CD14-positive monocyte (primary cell): ENCODE results near the gene CD320. TPM values are rescaled to one million over a fixed set of nuclear protein-coding genes. Genes with fewer than 3 reads are reported as not detected.
"Not testable (repeated sequence)": the region's sequence is repeated elsewhere in the genome, so short reads cannot be mapped to it uniquely, and the experiment has no call there.

ENCODE experiments used
- DNase-seq, 3 donors: peaks; one replicate each; pipeline ENCODE4 v3.0.0-alpha.2; 2011 to 2022
- H2AFZ ChIP-seq: 2 replicates; pipeline ENCODE4 v1.6.0; 2012; ENCODE audit warnings: mild to moderate bottlenecking, low read depth, low read length, inconsistent platforms; ENCODE audit not compliant: insufficient read depth, poor library complexity, severe bottlenecking
- H3K27ac ChIP-seq, 2 donors: 1 replicate in 1 of 2; 2 replicates in 1 of 2; pipeline ENCODE4 v1.5.1; 2012 to 2013; ENCODE audit warnings: low read length in 2 of 2, control low read depth in 1 of 2, inconsistent platforms in 1 of 2, low read depth in 1 of 2, mild to moderate bottlenecking in 1 of 2
- H3K27me3 ChIP-seq, 2 donors: one replicate each; pipeline versions ENCODE4 v1.6.0 to v1.6.1; 2011 to 2013; ENCODE audit warnings: low read length in 2 of 2; ENCODE audit not compliant: control insufficient read depth in 2 of 2, insufficient read depth in 2 of 2
- H3K36me3 ChIP-seq, 2 donors: replicated peaks in 1 of 2; 1 replicate in 1 of 2; 2 replicates in 1 of 2; pipeline versions ENCODE4 v1.5.1 to v1.6.1; 2012 to 2013; ENCODE audit warnings: low read length in 2 of 2, control low read depth in 1 of 2, inconsistent platforms in 1 of 2, mild to moderate bottlenecking in 1 of 2; ENCODE audit not compliant: insufficient read depth in 2 of 2, control insufficient read depth in 1 of 2
- H3K4me1 ChIP-seq, 2 donors: 1 replicate in 1 of 2; 2 replicates in 1 of 2; pipeline versions ENCODE4 v1.5.1 to v1.6.1; 2012 to 2013; ENCODE audit warnings: low read length in 2 of 2, control low read depth in 1 of 2, inconsistent platforms in 1 of 2, mild to moderate bottlenecking in 1 of 2, moderate library complexity in 1 of 2; ENCODE audit not compliant: insufficient read depth in 2 of 2, control insufficient read depth in 1 of 2
- H3K4me2 ChIP-seq: replicated peaks from 2 replicates; pipeline ENCODE3; 2012; ENCODE audit warnings: low read length, moderate library complexity, mild to moderate bottlenecking; ENCODE audit not compliant: poor library complexity, severe bottlenecking; ENCODE audit errors: extremely low read depth
- H3K4me3 ChIP-seq, 3 experiments: fragments of 200-600 bp in 1 of 3; sonication (generic) in 1 of 3; replicated peaks in 1 of 3; 1 replicate in 2 of 3; 2 replicates in 1 of 3; pipeline ENCODE4 v1.5.1; 2011 to 2013; ENCODE audit warnings: low read length in 3 of 3, mild to moderate bottlenecking in 3 of 3, control low read depth in 2 of 3, low read depth in 2 of 3, inconsistent platforms in 1 of 3, moderate library complexity in 1 of 3
- H3K79me2 ChIP-seq: 2 replicates; pipeline ENCODE4 v1.6.0; 2012; ENCODE audit warnings: mild to moderate bottlenecking, control low read depth, inconsistent platforms, low read length, moderate library complexity; ENCODE audit not compliant: insufficient read depth
- H3K9ac ChIP-seq: 2 replicates; pipeline ENCODE4 v1.6.0; 2017; ENCODE audit warnings: low read length, mild to moderate bottlenecking; ENCODE audit not compliant: insufficient read depth, poor library complexity, severe bottlenecking
- H3K9me3 ChIP-seq, 2 donors: replicated peaks in 1 of 2; 1 replicate in 1 of 2; 2 replicates in 1 of 2; pipeline versions ENCODE4 v1.5.1 to v1.6.1; 2012 to 2013; ENCODE audit warnings: low read length in 2 of 2, control low read depth in 1 of 2; ENCODE audit not compliant: control insufficient read depth in 1 of 2, insufficient read depth in 1 of 2
- H4K20me1 ChIP-seq: 2 replicates; pipeline ENCODE4 v1.6.0; 2012; ENCODE audit warnings: mild to moderate bottlenecking, low read length, control low read depth, moderate library complexity; ENCODE audit not compliant: insufficient read depth
- H3K27ac Mint-ChIP-seq, 7 donors: one replicate each; pipeline ENCODE4 v1.8.0; 2020; ENCODE audit warnings: mild to moderate bottlenecking in 7 of 7, mixed read lengths in 7 of 7, moderate library complexity in 6 of 7, inconsistent platforms in 2 of 7
- H3K27me3 Mint-ChIP-seq, 3 donors: one replicate each; pipeline ENCODE4 v1.8.0; 2021 to 2022; ENCODE audit warnings: low read depth in 3 of 3, mild to moderate bottlenecking in 3 of 3, mixed read lengths in 3 of 3, moderate library complexity in 3 of 3, inconsistent platforms in 1 of 3
- H3K36me3 Mint-ChIP-seq, 2 donors: one replicate each; pipeline ENCODE4 v1.8.0; 2020; ENCODE audit warnings: mixed read lengths in 2 of 2, inconsistent platforms in 1 of 2, mild to moderate bottlenecking in 1 of 2
- H3K4me1 Mint-ChIP-seq: one replicate; pipeline ENCODE4 v1.8.0; 2020; ENCODE audit warnings: mild to moderate bottlenecking, mixed read lengths
- H3K4me3 Mint-ChIP-seq, 2 donors: one replicate each; pipeline ENCODE4 v1.8.0; 2020; ENCODE audit warnings: mild to moderate bottlenecking in 2 of 2, mixed read lengths in 2 of 2, moderate library complexity in 1 of 2
- H3K9me3 Mint-ChIP-seq, 7 donors: one replicate each; pipeline ENCODE4 v1.8.0; 2020 to 2022; ENCODE audit warnings: mixed read lengths in 7 of 7, mild to moderate bottlenecking in 6 of 7, moderate library complexity in 6 of 7, inconsistent platforms in 2 of 7
- WGBS: methylation state at CpG from one replicate; pipeline ENCODE4 v1.1.5; 2013; ENCODE audit warnings: missing lambda C conversion rate; ENCODE audit not compliant: insufficient coverage; 5-methylcytosine and 5-hydroxymethylcytosine counted together
- intact Hi-C, 2 donors: fragments of 100-400 bp; cut with micrococcal nuclease; formaldehyde crosslinking; loops; one replicate each; pipeline versions ENCODE4 v1.15.0 to v1.15.1; 2023
- polyA plus RNA-seq, 3 donors: library from polyadenylated mRNA; depleted of rRNA in 1 of 3; unstranded in 2 of 3; stranded (reverse) in 1 of 3; fragments of 300-500 nt in 2 of 3; fragments of >200 nt in 1 of 3; fragmentation: Illumina TruSeq in 2 of 3; gene quantifications; 1 replicate in 2 of 3; 2 replicates in 1 of 3; pipeline ENCODE4 v1.2.3, GENCODE V29; 2012 to 2021
- TF ChIP-seq, protein P1 (sequence below): fragments of 200-600 bp; IDR thresholded peaks from one replicate; pipeline ENCODE4 v1.8.0; 2022; ENCODE audit warnings: antibody characterized with exemption, mild to moderate bottlenecking

Gene CD320
- polyA plus RNA-seq, 3 donors, result 0.72 to 2.5 (median 1.0) TPM

- Histone ChIP-seq H3K36me3 (no peaks in the 10 kb centered on the region), H3K4me1 (no peaks in the 10 kb centered on the region), H3K4me3 (no peak overlapping the region), H2AFZ (no peak overlapping the region), H4K20me1 (no peaks in the 10 kb centered on the region), H3K27ac (no peak overlapping the region), H3K27me3 (peaks cover 0 to 13% of the 10 kb centered on the region in 2 donors), H3K9ac (no peak overlapping the region), H3K9me3 (no peaks in the 10 kb centered on the region), H3K4me2 (no peak overlapping the region), H3K79me2 (no peaks in the 10 kb centered on the region)
- Mint-ChIP-seq H3K9me3 (peaks cover 0 to 3% (median 0%) of the 10 kb centered on the region in 7 donors), H3K4me3 (no peak overlapping the region), H3K27me3 (peaks cover 25 to 54% (median 32%) of the 10 kb centered on the region in 3 donors), H3K36me3 (peaks cover 0 to 2% of the 10 kb centered on the region in 2 donors), H3K27ac (no peak overlapping the region), H3K4me1 (peaks cover 7% of the 10 kb centered on the region)
- DNase-seq, result no peak
- TF ChIP-seq, protein P1, sequence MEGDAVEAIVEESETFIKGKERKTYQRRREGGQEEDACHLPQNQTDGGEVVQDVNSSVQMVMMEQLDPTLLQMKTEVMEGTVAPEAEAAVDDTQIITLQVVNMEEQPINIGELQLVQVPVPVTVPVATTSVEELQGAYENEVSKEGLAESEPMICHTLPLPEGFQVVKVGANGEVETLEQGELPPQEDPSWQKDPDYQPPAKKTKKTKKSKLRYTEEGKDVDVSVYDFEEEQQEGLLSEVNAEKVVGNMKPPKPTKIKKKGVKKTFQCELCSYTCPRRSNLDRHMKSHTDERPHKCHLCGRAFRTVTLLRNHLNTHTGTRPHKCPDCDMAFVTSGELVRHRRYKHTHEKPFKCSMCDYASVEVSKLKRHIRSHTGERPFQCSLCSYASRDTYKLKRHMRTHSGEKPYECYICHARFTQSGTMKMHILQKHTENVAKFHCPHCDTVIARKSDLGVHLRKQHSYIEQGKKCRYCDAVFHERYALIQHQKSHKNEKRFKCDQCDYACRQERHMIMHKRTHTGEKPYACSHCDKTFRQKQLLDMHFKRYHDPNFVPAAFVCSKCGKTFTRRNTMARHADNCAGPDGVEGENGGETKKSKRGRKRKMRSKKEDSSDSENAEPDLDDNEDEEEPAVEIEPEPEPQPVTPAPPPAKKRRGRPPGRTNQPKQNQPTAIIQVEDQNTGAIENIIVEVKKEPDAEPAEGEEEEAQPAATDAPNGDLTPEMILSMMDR, result no peak
- intact Hi-C loops, result no loop called here
- 96% methylated on average over 6 of the region's 11 CpGs for WGBS
Measured at GRCh38 chr19:8302357-8302691, 5.8 kb downstream of the CD320 start.

- H3K79me2 ChIP-seq, H3K9me3 ChIP-seq, H3K27ac Mint-ChIP-seq, H3K9ac ChIP-seq, H3K9me3 Mint-ChIP-seq, H3K4me3 Mint-ChIP-seq, H3K27me3 ChIP-seq, DNase-seq, H3K27ac ChIP-seq, H3K27me3 Mint-ChIP-seq, H3K36me3 Mint-ChIP-seq, H3K4me1 Mint-ChIP-seq, H3K4me2 ChIP-seq, H3K4me3 ChIP-seq, H4K20me1 ChIP-seq, H3K36me3 ChIP-seq, H2AFZ ChIP-seq, H3K4me1 ChIP-seq, intact Hi-C loops: not testable (repeated sequence)
- no CpG with 5 or more reads among the region's 9 CpGs for WGBS
Measured at GRCh38 chr19:8291337-8291736, 16.8 kb downstream of the CD320 start.

DNA sequence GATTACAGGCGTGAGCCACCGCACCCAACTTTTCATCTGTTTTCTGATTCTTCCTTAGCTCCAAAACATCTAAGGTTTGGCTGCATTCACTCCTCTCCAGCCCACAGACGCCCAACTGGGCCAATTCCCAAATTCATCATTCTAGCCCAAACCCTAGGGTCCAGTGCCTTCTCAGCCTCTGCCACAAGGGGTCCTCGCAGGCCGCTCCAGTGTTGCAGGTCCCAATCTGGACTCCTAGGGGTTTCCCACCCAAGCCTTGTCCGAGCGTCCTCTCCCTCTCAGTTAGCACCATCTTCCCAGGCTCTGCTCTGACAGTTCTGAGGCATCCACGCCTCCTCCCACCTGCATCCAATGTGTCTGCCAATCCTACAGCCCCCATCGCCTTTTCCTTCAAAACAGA, 31.6 kb downstream of the CD320 start:
- H3K4me3 Mint-ChIP-seq, H3K9me3 ChIP-seq, H2AFZ ChIP-seq, H3K4me3 ChIP-seq, H3K4me2 ChIP-seq, intact Hi-C loops, H3K36me3 Mint-ChIP-seq, H3K4me1 ChIP-seq, H3K36me3 ChIP-seq, H3K27ac Mint-ChIP-seq, H3K9ac ChIP-seq, H3K27ac ChIP-seq, DNase-seq, H4K20me1 ChIP-seq, H3K9me3 Mint-ChIP-seq, H3K27me3 ChIP-seq, H3K4me1 Mint-ChIP-seq, H3K79me2 ChIP-seq, H3K27me3 Mint-ChIP-seq: not testable (repeated sequence)
- no CpG with 5 or more reads among the region's 9 CpGs for WGBS
